Cerebellar cortex (tissue), 1 donor: ENCODE measurements around the gene TSPAN8.
"Not testable (repeated sequence)": the region's sequence is repeated elsewhere in the genome, so short reads cannot be mapped to it uniquely, and the experiment has no call there.

ENCODE experiments used
- DNase-seq: peaks from one replicate; pipeline ENCODE4 v3.0.0-alpha.2; 2015; ENCODE audit warnings: low spot score

The TSPAN8 gene

GRCh38 chr12:71125949-71126348 lies 31.9 kb downstream of the TSPAN8 start:
- no peak for DNase-seq

DNA sequence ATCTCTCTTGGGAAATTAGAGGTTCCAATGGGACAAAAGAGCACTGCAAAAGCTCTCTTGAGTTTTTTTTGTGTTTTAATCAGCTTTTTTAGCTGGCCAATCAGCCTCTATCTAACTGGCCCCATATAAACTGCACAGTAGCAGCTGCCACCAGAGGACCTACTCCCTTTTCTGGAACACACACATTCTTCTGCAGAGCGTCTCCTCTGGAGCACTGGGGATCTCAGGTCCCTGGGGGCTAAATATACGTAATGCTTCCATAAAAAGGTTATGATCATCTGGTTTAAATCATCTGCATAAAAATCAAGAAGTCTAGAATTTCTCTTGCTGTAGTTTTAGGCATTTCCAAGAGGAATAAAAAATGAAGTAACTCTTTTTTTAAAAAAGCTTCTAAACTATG lies 32.3 kb downstream of the TSPAN8 start:
- no peak for DNase-seq

DNA sequence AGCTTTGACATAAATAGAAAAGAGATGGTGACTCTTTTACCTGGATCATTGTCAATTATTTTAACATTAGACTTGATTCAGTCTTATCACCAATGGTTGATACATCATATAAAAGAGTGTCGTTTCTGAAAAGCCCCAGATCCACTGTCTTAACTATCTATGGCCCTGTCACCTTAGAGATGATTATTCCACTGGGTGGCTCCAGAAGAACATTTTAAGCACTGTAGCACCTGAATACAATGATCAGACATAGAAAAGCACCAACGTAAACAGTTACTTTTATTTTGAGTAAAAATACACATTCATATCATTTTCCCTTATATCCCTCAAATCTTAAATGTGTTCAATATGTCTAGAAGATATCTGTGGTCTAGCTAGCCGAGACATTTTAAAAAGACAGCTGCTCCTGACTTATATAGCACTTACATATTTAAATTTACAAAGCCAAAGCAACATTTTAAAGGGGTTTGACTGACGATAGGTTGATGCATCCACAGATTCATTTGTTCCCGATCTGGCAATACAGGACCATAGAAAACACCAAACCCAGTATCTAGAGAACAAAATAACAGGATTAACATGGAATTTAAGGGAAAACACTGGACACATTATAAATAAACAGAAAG lies 32.9 kb downstream of the TSPAN8 start:
- no peak for DNase-seq

DNA sequence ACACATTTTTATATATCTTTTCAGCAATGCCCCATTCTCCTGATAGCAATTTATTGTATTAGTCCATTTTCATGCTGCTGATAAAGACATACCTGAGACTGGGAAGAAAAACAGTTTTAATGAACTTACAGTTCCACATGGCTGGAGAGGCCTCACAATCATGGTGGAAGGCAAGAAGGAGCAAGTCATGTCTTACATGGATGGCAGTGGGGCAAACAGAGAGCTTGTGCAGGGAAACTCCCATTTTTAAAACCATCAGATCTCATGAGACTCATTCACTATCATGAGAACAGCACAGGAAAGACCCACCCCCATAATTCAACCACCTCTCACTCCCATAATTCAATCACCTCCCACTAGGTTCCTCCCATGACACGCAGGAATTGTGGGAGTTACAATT lies 44.7 kb downstream of the TSPAN8 start:
- DNase-seq: not testable (repeated sequence)

- DNase-seq: no peak
These were observed 48.0 kb downstream of the TSPAN8 start for GRCh38 chr12:71109834-71110233.

- DNase-seq: no peak
These were observed 49.4 kb downstream of the TSPAN8 start for GRCh38 chr12:71108355-71108754.

DNA sequence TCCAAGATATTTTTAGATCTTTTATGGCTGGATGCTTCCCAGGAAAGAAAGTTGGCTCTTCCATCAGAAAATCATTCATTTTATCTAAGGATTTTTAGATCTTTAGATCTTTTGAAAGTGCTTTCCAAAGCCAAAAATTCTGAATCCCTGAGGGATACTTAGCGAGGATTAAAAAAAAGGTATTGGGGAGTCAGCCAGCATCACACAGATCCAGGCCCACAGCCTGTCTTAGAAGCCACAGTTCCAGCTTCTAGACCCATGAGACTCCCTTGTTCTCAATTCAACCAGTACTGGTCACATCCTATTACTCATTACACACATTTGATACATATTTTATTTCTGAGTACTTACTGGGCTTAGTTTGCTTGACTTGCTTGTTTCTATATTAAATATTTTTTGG lies 49.9 kb downstream of the TSPAN8 start:
- no peak for DNase-seq

GRCh38 chr12:71105956-71106355 lies 51.8 kb downstream of the TSPAN8 start:
- no peak for DNase-seq

DNA sequence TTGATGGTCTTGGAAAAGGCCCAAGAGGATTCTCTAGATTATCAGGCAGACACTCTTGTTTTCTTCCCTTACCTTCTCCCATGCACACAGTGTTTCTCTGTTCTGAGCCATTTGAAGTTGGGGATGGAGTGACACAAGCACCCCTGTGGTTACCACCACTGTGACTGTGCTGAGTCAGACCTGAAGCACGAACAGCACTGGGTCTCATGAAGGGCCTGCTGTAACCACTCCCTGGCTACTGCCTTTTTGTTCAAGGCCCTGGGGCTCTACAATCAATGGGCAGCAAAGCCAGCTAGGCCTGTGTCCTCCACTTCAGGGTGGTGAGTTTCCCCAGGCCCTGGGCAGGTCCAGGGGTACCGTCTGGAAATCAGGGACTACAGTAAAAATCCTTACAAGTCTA lies 65.5 kb downstream of the TSPAN8 start:
- no peak for DNase-seq

- DNase-seq: no peak
These were observed 66.8 kb downstream of the TSPAN8 start for GRCh38 chr12:71090971-71091370.

GRCh38 chr12:71085575-71085974 lies 72.2 kb downstream of the TSPAN8 start:
- no peak for DNase-seq

DNA sequence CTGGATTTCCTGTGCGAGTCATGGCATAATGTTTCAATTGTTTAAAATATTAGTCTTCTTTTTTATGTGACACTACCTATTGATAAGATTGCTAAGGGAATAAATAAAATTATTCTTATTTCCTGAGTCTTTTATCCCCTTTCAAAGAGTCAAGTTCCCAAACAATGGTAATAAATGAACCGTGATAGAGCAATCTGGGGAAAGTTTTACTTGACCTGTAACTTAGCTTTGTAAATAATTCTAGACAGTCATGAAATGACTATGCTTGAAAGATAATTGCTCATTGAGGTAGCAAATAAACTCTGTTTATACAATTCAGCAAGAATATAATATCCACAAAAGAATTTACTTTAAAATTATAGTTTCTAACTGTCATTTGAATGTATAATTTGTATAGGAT lies 82.1 kb downstream of the TSPAN8 start:
- no peak for DNase-seq
